ENCODE results near the gene DPRX. TPM values are rescaled to one million over a fixed set of nuclear protein-coding genes. Genes with fewer than 3 reads are reported as not detected.

The DPRX gene, protein sequence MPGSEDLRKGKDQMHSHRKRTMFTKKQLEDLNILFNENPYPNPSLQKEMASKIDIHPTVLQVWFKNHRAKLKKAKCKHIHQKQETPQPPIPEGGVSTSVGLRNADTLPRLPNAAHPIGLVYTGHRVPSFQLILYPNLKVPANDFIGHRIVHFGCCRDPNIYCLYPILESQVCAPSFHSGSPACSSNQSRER
- total RNA-seq (2014; rRNA removed; shearing (Covaris generic)) = not detected in 2 replicates

DNA sequence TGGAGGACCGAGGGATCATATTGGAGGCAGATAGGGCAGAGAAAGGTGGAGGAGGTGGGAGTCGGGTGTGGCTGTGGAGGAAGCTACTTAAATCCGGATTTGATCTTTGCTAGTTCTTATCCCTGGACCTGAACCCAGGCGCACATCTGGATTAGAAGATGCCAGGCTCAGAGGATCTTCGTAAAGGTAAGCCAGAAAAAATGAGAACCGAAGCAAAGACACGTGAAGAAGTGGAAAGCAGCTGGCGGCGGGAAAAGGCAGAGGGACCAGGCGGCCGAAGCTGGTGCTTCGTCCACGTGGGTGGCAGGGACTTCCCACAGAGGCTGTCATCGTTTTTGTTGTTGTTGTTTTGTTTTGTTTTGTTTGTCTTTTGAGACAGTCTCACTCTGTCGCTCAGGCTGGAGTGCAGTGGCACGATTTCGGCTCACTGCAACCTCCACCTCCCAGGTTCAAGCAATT, at the start of gene DPRX:
Gene DPRX (plus strand): TSS at position 51 of the 459 bp plus-strand sequence. CDS start 108 bp downstream, at position 159.
- no peak for DNase-seq (ENCODE audit: low spot score)

DNA sequence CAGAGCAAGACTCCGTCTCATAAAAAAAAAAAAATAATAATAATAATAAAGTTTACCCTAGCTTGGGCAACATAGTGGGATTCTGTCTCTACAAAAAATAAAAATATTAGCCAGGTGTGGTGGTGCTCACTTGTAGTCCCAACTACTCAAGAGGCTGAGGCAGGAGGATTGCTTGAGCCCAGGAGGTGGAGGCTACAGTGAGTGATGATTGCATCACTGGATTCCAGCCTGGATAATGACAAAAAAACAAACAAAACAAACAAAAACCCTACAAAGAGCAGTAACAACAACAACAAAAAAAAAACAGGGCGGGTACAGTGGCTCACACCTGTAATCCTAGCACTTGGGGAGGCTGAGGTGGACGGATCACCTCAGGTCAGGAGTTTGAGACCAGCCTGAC, 48.6 kb upstream of the DPRX start:
- DNase-seq (ENCODE audit: low spot score) = no peak

DNA sequence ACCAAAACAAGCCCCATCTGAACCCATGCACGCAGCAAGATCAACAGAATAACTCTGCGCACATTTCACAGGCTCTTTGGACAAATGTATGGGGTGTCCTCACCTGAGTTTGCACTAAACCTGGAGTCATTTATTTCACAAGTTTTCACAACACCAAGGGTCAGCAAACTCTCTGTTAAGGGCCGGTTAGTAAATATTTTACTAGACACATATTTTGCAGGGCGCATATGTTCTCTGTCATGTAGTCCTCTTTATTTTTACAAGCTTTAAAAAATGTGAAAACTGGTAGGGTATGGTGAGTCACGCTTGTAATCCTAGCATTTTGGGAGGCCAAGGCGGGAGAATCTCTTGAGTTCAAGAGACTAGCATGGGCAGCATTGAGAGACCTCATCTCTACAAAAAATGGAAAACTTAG, 45.5 kb upstream of the DPRX start:
- no peak for DNase-seq (ENCODE audit: low spot score)

- DNase-seq (ENCODE audit: low spot score) = no peak
Measured at GRCh38 chr19:53594811-53595509, 36.8 kb upstream of the DPRX start.

GRCh38 chr19:53595510-53595867, 36.3 kb upstream of the DPRX start:
- no peak for DNase-seq (ENCODE audit: low spot score)

DNA sequence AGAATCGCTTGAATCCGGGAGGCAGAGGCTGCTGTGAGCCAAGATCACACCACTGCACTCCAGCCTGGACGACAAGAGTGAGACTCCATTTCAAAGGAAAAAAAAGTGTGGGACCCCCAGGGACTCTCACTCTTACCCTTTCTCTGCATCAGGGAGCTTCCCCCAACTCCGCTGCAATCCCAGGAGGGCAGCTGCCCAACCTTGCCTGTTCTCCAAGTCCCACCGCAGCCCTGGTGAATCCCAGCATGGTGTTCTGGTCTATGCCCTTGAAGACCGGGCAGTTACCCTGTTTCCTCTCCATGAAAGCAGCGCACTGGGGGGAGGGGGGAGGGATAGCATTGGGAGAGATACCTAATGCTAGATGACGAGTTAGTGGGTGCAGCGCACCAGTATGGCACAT, 35.7 kb upstream of the DPRX start:
- DNase-seq (ENCODE audit: low spot score) = no peak

DNA sequence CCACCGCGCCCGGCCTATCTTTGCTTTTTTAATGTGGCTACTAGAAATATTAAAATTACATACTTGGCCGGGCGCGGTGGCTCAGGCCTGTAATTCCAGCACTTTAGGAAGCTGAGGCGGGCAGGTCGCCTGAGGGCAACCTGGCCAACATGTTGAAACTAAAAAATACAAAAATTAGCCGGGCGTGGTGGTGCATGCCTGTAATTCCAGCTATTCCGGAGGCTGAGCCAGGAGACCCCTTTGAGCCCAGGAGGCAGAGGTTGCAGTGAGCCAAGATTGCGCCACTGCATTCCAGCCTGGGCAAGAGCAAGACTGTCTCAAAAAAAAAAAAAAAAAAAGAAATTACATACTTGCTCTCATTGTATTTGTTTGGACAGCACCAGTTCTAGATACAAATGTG, 34.8 kb upstream of the DPRX start:
- DNase-seq (ENCODE audit: low spot score) = no peak

DNA sequence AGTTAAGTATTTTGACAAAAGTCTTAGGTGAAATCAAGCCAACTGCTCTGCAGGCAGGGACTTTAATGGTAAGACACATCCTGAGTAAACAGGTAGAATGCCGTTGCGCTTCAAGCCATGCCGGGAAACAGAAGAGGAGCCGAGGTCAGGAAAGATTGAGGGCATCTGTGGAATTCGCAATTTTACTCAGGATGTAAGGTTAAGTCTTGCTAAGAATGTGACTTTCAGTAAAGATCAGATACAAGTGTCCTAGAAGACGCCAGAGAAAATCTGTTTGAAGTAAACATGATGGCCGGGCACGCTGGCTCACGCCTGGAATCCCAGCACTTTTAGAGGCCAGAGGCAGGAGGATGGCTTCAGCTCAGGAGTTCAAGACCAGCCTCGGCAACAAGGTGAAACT, 33.4 kb upstream of the DPRX start:
- no peak for DNase-seq (ENCODE audit: low spot score)

DNA sequence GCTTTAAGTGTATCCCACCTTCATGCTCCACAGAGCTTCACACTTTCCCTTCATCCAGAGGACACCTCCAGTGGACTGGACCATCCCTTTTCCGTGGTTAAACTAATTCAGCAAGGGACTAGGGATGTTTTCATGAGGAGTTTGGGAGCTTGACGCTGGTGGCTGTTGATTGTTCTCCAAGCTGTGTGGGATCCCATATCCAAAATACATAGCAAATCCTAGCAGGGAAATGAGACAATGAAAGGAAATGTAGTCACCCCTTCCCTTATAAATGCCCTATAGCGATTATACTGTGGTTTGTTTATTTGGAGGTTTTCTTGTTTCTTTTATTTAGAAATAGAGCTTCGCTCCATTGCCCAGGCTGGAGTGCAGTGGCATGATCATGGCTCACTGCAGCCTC, 31.6 kb upstream of the DPRX start:
- no peak for DNase-seq (ENCODE audit: low spot score)

GRCh38 chr19:53606031-53606430, 25.8 kb upstream of the DPRX start:
- DNase-seq (ENCODE audit: low spot score) = no peak

GRCh38 chr19:53608381-53608780, 23.4 kb upstream of the DPRX start:
- DNase-seq (ENCODE audit: low spot score) = no peak

- no peak for DNase-seq (ENCODE audit: low spot score)
Measured at GRCh38 chr19:53612762-53613526, 18.9 kb upstream of the DPRX start.

GRCh38 chr19:53621885-53622740, 9.7 kb upstream of the DPRX start:
- DNase-seq (ENCODE audit: low spot score) = peak; percentile 50

DNA sequence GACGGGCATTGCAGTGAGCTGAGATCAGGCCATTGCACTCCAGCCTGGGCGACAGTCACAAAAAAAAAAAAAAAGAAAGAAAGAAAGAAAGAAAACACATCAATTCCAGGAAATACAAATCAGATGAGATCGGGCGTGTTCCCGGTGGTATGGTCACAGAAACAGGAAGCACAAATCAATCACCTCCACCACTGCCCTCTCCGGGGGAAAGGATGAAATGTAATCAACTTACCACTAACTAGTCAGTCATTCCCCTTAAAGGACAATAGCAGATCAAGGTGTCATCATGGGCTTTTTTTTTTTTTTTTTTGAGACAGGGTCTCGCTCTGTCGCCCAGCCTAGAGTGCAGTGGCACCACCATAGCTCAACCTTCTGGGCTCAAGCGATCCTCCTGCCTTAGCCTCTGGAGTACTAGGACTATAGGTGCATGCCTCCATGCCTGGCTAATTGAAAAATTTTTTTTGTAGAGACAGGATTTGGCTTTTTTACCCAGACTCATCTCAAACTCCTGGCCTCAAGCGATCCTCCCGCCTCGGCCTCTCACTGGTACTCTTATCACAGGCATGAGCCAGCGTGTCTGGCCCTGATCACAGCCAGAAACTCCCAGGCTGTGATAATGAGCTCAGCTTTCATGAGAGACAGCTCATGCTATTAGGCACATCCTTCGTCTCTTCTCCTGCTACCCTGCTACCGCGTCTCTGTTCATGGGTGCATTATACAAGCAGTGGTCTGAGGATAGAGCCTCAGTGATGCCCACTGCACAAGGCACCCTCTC, 6.8 kb upstream of the DPRX start:
- no peak for DNase-seq (ENCODE audit: low spot score)

- DNase-seq (ENCODE audit: low spot score) = no peak
Measured at GRCh38 chr19:53626486-53626885, 5.3 kb upstream of the DPRX start.

- DNase-seq (ENCODE audit: low spot score) = no peak
Measured at GRCh38 chr19:53626976-53627375, 4.8 kb upstream of the DPRX start.

DNA sequence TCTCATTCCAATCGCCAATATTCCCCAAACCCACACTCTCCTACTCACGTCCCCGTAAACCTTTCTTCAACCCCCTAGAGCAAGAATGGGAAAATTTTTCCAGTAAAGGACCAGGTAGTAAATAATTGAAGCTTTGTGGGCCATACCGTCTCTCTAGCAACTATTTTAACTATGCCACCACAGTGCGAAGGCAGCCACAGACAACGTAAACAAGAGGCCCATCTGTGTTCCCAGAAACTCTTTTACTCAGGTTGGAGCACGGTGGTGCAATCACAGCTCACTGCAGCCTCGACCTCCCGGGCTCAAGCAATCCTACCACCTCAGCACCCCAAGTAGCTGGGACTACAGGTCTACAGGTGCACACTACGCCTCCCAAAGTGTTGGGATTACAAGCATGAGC, 3.0 kb downstream of the DPRX start:
- DNase-seq (ENCODE audit: low spot score) = peak; percentile 62

DNA sequence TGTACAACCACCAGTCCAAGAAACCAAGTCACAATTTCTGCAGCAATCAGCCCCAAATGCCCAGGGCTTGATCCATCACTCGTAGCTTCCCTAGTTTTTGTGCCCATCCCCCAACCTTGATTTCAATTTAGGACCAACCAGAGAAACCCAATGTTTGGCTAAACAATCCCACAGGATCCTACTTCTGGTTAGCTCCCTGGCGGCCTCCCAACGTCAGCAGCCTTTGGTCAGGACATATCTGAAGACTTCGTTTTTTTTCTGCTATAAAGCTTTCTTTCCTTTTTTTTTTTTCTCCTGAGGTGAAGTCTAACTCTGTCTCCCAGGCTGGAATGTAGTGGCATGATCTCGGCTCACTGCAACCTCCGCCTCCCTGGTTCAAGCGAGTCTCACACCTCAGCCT, 7.7 kb downstream of the DPRX start:
- DNase-seq (ENCODE audit: low spot score) = peak; percentile 73

DNA sequence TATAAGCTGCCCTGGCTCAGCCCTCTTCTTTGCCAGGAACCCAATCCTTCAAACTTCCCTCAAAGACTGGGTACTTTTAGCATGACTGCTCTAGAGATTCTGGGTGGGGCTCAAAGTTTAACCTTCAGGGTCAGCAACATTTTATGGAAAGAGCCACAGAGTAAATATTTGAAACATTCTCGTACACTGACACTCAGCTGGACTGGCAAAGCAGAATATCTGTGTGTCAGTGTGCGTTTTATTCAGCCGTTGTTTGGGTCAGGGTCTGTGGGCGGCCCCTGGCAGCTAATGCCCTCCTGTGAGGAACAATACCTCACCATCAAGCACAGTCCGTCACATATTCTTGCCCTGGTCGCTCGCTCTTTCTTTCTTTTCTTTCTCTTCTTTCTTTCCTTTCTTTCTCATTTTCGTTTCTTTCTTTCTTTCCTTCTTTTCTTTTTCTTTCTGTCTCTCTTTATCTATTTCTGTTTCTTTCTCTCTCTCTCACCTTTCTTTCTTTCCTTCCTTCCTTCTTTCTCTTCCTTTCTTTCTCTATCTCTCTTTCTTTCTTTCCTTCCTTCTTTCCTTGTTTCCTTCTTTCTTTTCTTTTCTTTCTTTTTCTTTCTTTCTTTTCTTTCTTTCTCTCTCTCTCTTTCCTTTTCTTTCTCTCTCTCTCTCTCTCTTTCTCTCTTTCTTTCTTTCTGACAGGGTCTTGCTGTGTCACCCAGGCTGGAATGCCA, 10.7 kb downstream of the DPRX start:
- no peak for DNase-seq (ENCODE audit: low spot score)

DNA sequence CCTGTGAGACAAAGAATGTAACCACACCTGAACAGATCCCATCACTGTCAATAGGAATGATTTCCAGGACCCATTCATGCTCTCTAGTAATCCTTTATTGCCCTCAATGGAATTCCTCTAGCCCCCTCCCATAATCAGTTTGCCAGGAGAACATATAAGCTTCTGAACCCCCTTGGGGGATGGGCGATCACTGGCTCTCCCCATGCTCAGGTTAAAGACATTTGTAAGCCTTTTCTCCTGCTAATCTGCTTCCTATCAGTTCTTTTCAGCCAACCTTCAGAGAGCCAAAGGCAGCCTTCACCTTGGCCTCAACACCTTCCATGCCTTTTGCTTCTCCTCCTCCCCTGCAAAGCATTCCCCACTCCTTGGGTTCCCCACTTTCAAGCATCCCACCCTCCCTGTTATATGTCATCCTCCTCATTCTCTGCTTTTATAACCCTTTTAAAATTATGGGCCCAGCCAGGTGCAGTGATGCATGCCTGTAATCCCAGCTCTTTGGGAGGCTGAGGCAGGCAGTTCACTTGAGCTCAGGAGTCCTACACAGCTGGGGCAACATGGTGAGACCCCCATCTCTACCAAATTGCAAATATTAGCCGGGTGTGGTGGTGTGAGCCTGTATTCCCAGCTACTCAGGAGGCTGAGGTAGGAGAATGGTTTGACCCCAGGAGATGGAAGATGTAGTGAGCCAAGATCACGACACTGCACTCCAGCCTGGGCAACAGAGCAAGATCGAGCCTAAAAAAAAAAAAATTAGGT, 12.4 kb downstream of the DPRX start:
- DNase-seq (ENCODE audit: low spot score) = no peak
